MM.1S (cell line): ENCODE data around the gene NCR2.

Source experiments
- DNase-seq: peaks from one replicate; pipeline ENCODE4 v3.0.0-alpha.2; 2015
- H2AFZ ChIP-seq: fragments of 300-600 bp; sonication (generic); 2 replicates; pipeline ENCODE4 v1.6.0; 2016; ENCODE audit warnings: antibody characterized with exemption, low read length
- H3F3A ChIP-seq: fragments of 300-600 bp; sonication (generic); 2 replicates; pipeline ENCODE4 v1.6.1; 2016; ENCODE audit warnings: mild to moderate bottlenecking, antibody characterized with exemption, low read length, moderate library complexity, mixed read lengths; ENCODE audit not compliant: insufficient read depth
- H3K27ac ChIP-seq: fragments of 300-600 bp; sonication (generic); 2 replicates; pipeline ENCODE4 v1.5.1; 2016; ENCODE audit warnings: mild to moderate bottlenecking, low read length
- H3K27me3 ChIP-seq: fragments of 300-600 bp; sonication (generic); replicated peaks from 2 replicates; pipeline ENCODE4 v1.6.0; 2016; ENCODE audit warnings: low read length; ENCODE audit not compliant: insufficient read depth
- H3K36me3 ChIP-seq: fragments of 300-600 bp; sonication (generic); replicated peaks from 2 replicates; pipeline ENCODE4 v1.6.1; 2016; ENCODE audit warnings: mild to moderate bottlenecking, low read length, mixed read lengths; ENCODE audit not compliant: insufficient read depth
- H3K4me1 ChIP-seq: fragments of 300-600 bp; sonication (generic); 2 replicates; pipeline ENCODE4 v1.6.1; 2016; ENCODE audit warnings: low read length, mixed read lengths
- H3K4me2 ChIP-seq: fragments of 300-600 bp; sonication (generic); 2 replicates; pipeline ENCODE4 v1.6.0; 2016; ENCODE audit warnings: low read depth, low read length
- H3K4me3 ChIP-seq: fragments of 300-600 bp; sonication (generic); 2 replicates; pipeline ENCODE4 v1.5.1; 2016; ENCODE audit warnings: low read length, mixed read lengths
- H3K79me2 ChIP-seq: fragments of 300-600 bp; sonication (generic); 2 replicates; pipeline ENCODE4 v1.6.1; 2016; ENCODE audit warnings: mixed run types, low read length, mixed read lengths
- H3K9ac ChIP-seq: fragments of 300-600 bp; sonication (generic); 2 replicates; pipeline ENCODE4 v1.6.1; 2016; ENCODE audit warnings: low read length, mixed read lengths
- H3K9me2 ChIP-seq: fragments of 300-600 bp; sonication (generic); replicated peaks from 2 replicates; pipeline ENCODE4 v1.6.1; 2016; ENCODE audit warnings: mild to moderate bottlenecking, low read length, mixed read lengths; ENCODE audit not compliant: insufficient read depth
- H3K9me3 ChIP-seq: fragments of 300-600 bp; sonication (generic); replicated peaks from 2 replicates; pipeline ENCODE4 v1.6.1; 2016; ENCODE audit warnings: mild to moderate bottlenecking, low read length, mixed read lengths; ENCODE audit not compliant: insufficient read depth
- H4K20me1 ChIP-seq: fragments of 300-600 bp; sonication (generic); 2 replicates; pipeline ENCODE4 v1.6.1; 2016; ENCODE audit warnings: mild to moderate bottlenecking, low read length, moderate library complexity, mixed read lengths; ENCODE audit not compliant: insufficient read depth
- CTCF ChIP-seq: fragments of 300-600 bp; sonication (generic); IDR thresholded peaks from 2 replicates; pipeline ENCODE4 v1.5.1; 2016; ENCODE audit warnings: antibody characterized with exemption, low read length, mixed read lengths
- EZH2 ChIP-seq: fragments of 300-600 bp; sonication (generic); optimal IDR thresholded peaks from 2 replicates; pipeline ENCODE3; 2017; ENCODE audit warnings: low read depth, mild to moderate bottlenecking, antibody characterized with exemption, low read length, mixed read lengths
- EZH2phosphoT487 ChIP-seq: fragments of 300-600 bp; sonication (generic); IDR thresholded peaks from 2 replicates; pipeline ENCODE4 v1.6.1; 2018; ENCODE audit warnings: antibody characterized with exemption, low read length

The NCR2 gene

GRCh38 chr6:41353333-41353732, 17.9 kb downstream of the NCR2 start:
- no peak for DNase-seq
- Histone ChIP-seq H3K36me3 (no peaks in the 10 kb centered on the region), H3K9me3 (no peaks in the 10 kb centered on the region), H3K4me3 (no peak overlapping the region), H2AFZ (no peak overlapping the region), H3K27ac (no peak overlapping the region), H3K9me2 (no peaks in the 10 kb centered on the region), H4K20me1 (no peaks in the 10 kb centered on the region), H3K4me2 (no peak overlapping the region), H3F3A (no peaks in the 10 kb centered on the region), H3K4me1 (no peaks in the 10 kb centered on the region), H3K79me2 (no peaks in the 10 kb centered on the region), H3K27me3 (no peaks in the 10 kb centered on the region), H3K9ac (no peak overlapping the region)
- TF ChIP-seq CTCF (no peak), EZH2 (no peak), EZH2phosphoT487 (no peak)

GRCh38 chr6:41355952-41356351, 20.5 kb downstream of the NCR2 start:
- Histone ChIP-seq H2AFZ (no peak overlapping the region), H3F3A (no peaks in the 10 kb centered on the region), H3K9me2 (no peaks in the 10 kb centered on the region), H3K9me3 (no peaks in the 10 kb centered on the region), H3K27ac (no peak overlapping the region), H3K4me3 (no peak overlapping the region), H3K27me3 (no peaks in the 10 kb centered on the region), H3K9ac (no peak overlapping the region), H3K4me1 (no peaks in the 10 kb centered on the region), H3K4me2 (no peak overlapping the region), H3K79me2 (no peaks in the 10 kb centered on the region), H3K36me3 (no peaks in the 10 kb centered on the region), H4K20me1 (no peaks in the 10 kb centered on the region)
- TF ChIP-seq EZH2 (no peak), CTCF (no peak), EZH2phosphoT487 (no peak)
- DNase-seq: no peak

GRCh38 chr6:41356825-41357224, 21.4 kb downstream of the NCR2 start:
- H3K4me1 ChIP-seq: no peaks in the 10 kb centered on the region
- H3K27me3 ChIP-seq: no peaks in the 10 kb centered on the region
- H3K4me3 ChIP-seq: no peak overlapping the region
- H4K20me1 ChIP-seq: no peaks in the 10 kb centered on the region
- TF ChIP-seq CTCF (no peak), EZH2 (no peak), EZH2phosphoT487 (no peak)
- H3K9ac ChIP-seq: no peak overlapping the region
- H3K36me3 ChIP-seq: no peaks in the 10 kb centered on the region
- DNase-seq: no peak
- H3K9me3 ChIP-seq: no peaks in the 10 kb centered on the region
- H2AFZ ChIP-seq: no peak overlapping the region
- H3K9me2 ChIP-seq: no peaks in the 10 kb centered on the region
- no peaks in the 10 kb centered on the region for H3K79me2 ChIP-seq
- H3K4me2 ChIP-seq: no peak overlapping the region
- no peak overlapping the region for H3K27ac ChIP-seq
- H3F3A ChIP-seq: no peaks in the 10 kb centered on the region
